ENCODE measurements around the gene JAM3. TPM values are rescaled to one million over a fixed set of nuclear protein-coding genes. Genes with fewer than 3 reads are reported as not detected.

JAM3 gene
- total and polyA plus RNA-seq, 10 of the 15 experiments (the other 5 are each of a cell fraction or from before 2014, with no cell fraction given), result 0.04 to 1.1 (median 0.32) TPM; not detected in 1

DNA sequence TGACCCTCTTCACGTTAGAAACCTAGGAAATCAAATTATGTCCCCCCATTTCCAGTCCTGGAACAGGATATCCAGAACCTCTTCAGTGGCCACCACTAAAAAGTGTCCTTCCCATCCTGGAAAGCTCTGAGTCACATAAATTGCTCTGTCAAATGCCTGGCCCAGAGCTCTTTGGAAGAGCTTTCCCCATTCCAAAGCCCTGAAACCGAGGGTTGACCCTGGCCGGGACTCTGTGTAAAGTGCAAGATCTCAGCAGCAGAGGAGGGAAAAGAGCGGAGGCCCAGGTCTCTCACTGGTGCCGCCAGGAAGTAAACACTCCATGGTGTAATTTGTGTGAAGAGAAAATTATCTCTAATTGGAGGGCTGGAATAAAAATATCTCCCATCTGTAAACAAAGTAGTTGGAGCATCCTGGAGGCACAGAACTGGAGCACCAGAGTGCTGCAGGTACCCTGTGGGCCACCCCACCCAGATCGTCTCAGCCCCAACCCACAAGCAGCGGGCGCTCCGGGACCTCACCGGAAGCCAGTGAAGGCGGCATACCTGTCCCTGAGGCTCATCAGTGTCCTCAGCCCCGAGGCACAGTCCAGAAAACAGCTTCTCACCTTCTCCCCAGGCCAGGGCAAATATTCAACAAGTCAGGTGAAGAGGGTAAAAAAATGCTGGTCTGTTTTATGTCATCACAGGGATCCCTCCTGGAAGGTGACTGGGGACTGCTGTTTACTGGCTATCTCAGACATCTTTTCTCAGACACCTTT, 4.7 kb upstream of the JAM3 start (continued):
- TF ChIP-seq, protein P1, sequence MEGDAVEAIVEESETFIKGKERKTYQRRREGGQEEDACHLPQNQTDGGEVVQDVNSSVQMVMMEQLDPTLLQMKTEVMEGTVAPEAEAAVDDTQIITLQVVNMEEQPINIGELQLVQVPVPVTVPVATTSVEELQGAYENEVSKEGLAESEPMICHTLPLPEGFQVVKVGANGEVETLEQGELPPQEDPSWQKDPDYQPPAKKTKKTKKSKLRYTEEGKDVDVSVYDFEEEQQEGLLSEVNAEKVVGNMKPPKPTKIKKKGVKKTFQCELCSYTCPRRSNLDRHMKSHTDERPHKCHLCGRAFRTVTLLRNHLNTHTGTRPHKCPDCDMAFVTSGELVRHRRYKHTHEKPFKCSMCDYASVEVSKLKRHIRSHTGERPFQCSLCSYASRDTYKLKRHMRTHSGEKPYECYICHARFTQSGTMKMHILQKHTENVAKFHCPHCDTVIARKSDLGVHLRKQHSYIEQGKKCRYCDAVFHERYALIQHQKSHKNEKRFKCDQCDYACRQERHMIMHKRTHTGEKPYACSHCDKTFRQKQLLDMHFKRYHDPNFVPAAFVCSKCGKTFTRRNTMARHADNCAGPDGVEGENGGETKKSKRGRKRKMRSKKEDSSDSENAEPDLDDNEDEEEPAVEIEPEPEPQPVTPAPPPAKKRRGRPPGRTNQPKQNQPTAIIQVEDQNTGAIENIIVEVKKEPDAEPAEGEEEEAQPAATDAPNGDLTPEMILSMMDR (IDR thresholded peaks at IDR 0.05 in 2 of 3, conservative IDR thresholded peaks at IDR 0.05 in 1 of 3; ENCODE audit: control insufficient read depth in 2 of 3, extremely low read depth in 1 of 3, insufficient read depth in 1 of 3, low read depth in 3 of 3, low read length in 3 of 3), result no peak
- no peak for TF ChIP-seq NRF1 (conservative IDR thresholded peaks at IDR 0.05; ENCODE audit: low read depth, low read length)
- TF ChIP-seq, protein P2, sequence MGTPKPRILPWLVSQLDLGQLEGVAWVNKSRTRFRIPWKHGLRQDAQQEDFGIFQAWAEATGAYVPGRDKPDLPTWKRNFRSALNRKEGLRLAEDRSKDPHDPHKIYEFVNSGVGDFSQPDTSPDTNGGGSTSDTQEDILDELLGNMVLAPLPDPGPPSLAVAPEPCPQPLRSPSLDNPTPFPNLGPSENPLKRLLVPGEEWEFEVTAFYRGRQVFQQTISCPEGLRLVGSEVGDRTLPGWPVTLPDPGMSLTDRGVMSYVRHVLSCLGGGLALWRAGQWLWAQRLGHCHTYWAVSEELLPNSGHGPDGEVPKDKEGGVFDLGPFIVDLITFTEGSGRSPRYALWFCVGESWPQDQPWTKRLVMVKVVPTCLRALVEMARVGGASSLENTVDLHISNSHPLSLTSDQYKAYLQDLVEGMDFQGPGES (IDR thresholded peaks at IDR 0.05), result no peak
- TF ChIP-seq NR2F1 (conservative IDR thresholded peaks at IDR 0.05), result no peak

DNA sequence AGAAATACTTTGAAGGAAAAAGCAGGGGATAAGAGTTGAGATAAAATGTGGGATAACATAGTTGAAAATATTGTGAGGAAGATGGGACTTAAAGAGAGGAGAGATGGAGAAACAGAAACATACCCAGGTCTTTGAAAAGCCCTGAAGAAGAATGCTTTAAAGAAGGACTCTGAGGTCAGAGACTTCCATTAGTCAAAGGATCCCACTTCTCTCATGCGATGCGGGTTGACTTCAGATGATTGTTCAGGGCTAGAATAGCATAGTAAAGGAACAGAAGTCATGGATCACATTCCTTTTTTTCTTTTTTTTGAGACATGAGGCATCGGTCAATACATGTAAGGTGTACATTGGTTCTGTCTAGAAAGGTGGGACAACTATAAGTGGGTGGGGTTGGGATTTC, 3.5 kb upstream of the JAM3 start:
- H4K20me1 ChIP-seq (ENCODE audit: control insufficient read depth, insufficient read depth), result no peaks in the 10 kb centered on the region
- ChIA-PET POLR2A (no interaction called here), RAD21 (ENCODE audit: unreplicated experiment) (no interaction called here), SMC1A (ENCODE audit: uncharacterized antibody, unreplicated experiment) (no interaction called here), CTCF (no interaction called here)
- ATAC-seq (no peak), FAIRE-seq (no peak), DNase-seq (ENCODE audit: low read depth, low spot score) (no peak)
- no TSS peak for BruUV-seq (replicated peaks)
- WGBS (ENCODE audit: insufficient coverage, insufficient replicate concordance, low lambda C conversion rate, missing lambda C conversion rate), result 70% methylated on average over 3 of the region's 3 CpGs
- no peak overlapping the region for H3K9ac ChIP-seq (ENCODE audit: control insufficient read depth, insufficient read depth, low read length)
- peaks cover 3 to 7% of the 10 kb centered on the region in 2 experiments for H3K27me3 ChIP-seq (replicated peaks in 1 of 2; ENCODE audit: control insufficient read depth in 2 of 2, insufficient read depth in 2 of 2, low read length in 1 of 2)
- intact Hi-C loops (cut with micrococcal nuclease; ENCODE audit: unreplicated experiment) (no loop called here), in situ Hi-C loops (cut with MboI) (no loop called here)
- H3K4me2 ChIP-seq (ENCODE audit: control insufficient read depth, insufficient read depth), result no peak overlapping the region
- H3K79me2 ChIP-seq (ENCODE audit: control insufficient read depth, insufficient read depth, low read length), result no peaks in the 10 kb centered on the region
- H3K27ac ChIP-seq (ENCODE audit: control insufficient read depth, insufficient read depth), result no peak overlapping the region
- no peaks in the 10 kb centered on the region for H3K36me3 ChIP-seq (ENCODE audit: control insufficient read depth in 2 of 2, insufficient read depth in 2 of 2, low read length in 1 of 2)
- H3K4me3 ChIP-seq, result no peak overlapping the region
- H3K9me3 ChIP-seq (replicated peaks; ENCODE audit: control insufficient read depth, insufficient read depth, low read length), result no peaks in the 10 kb centered on the region
- no peaks in the 10 kb centered on the region for H3K4me1 ChIP-seq (ENCODE audit: control insufficient read depth, insufficient read depth, low read length)
- TF ChIP-seq CBX5 (IDR thresholded peaks at IDR 0.05; ENCODE audit: low read depth) (no peak), ZNF622 (IDR thresholded peaks at IDR 0.05) (no peak), GATAD2B (conservative IDR thresholded peaks at IDR 0.05; ENCODE audit: low read depth) (no peak), JUNB (IDR thresholded peaks at IDR 0.05) (no peak), BHLHE40 (IDR thresholded peaks at IDR 0.05; ENCODE audit: borderline replicate concordance in 1 of 2, low read depth in 2 of 2, low read length in 1 of 2) (no peak), MXI1 (IDR thresholded peaks at IDR 0.05; ENCODE audit: low read depth, low read length) (no peak), ZNF207 (IDR thresholded peaks at IDR 0.05; ENCODE audit: borderline replicate concordance) (no peak), KAT2A (conservative IDR thresholded peaks at IDR 0.05; ENCODE audit: control insufficient read depth, low read depth, low read length) (no peak), POU2F2 (IDR thresholded peaks at IDR 0.05; ENCODE audit: borderline replicate concordance, low read depth, low read length) (no peak), POLR2A (IDR thresholded peaks at IDR 0.05; ENCODE audit: low read depth, low read length) (no peak), MTA2 (IDR thresholded peaks at IDR 0.05; ENCODE audit: low read depth) (no peak), FOXK2 (IDR thresholded peaks at IDR 0.05) (no peak)
- TF ChIP-seq, protein P3, sequence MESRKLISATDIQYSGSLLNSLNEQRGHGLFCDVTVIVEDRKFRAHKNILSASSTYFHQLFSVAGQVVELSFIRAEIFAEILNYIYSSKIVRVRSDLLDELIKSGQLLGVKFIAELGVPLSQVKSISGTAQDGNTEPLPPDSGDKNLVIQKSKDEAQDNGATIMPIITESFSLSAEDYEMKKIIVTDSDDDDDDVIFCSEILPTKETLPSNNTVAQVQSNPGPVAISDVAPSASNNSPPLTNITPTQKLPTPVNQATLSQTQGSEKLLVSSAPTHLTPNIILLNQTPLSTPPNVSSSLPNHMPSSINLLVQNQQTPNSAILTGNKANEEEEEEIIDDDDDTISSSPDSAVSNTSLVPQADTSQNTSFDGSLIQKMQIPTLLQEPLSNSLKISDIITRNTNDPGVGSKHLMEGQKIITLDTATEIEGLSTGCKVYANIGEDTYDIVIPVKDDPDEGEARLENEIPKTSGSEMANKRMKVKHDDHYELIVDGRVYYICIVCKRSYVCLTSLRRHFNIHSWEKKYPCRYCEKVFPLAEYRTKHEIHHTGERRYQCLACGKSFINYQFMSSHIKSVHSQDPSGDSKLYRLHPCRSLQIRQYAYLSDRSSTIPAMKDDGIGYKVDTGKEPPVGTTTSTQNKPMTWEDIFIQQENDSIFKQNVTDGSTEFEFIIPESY (IDR thresholded peaks at IDR 0.05), result no peak
- TF ChIP-seq, protein P4, sequence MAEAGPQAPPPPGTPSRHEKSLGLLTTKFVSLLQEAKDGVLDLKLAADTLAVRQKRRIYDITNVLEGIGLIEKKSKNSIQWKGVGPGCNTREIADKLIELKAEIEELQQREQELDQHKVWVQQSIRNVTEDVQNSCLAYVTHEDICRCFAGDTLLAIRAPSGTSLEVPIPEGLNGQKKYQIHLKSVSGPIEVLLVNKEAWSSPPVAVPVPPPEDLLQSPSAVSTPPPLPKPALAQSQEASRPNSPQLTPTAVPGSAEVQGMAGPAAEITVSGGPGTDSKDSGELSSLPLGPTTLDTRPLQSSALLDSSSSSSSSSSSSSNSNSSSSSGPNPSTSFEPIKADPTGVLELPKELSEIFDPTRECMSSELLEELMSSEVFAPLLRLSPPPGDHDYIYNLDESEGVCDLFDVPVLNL (IDR thresholded peaks at IDR 0.05; ENCODE audit: low read depth, low read length), result no peak
- no peak overlapping the region for H2AFZ ChIP-seq (ENCODE audit: control insufficient read depth, low read depth, low read length)

Data from GM12878 (cell line).